ENCODE data around the gene SNX10.
A peak's percentile ranks its signal among the peaks of the same experiment; 100 is the strongest.

The SNX10 gene

GRCh38 chr7:26370011-26370410 lies 78.3 kb downstream of the SNX10 start:
- peaks cover under 1% of the 10 kb centered on the region; the same call in 1 of the 2 replicates for H3K27me3 ChIP-seq (ENCODE audit: control insufficient read depth, insufficient read depth, low read length)
- no peak overlapping the region for H3K27ac ChIP-seq (ENCODE audit: low read depth, low read length)
- peaks cover 8% of the 10 kb centered on the region for H3K4me1 ChIP-seq (ENCODE audit: control insufficient read depth, insufficient read depth, low read length)
- H3K4me3 ChIP-seq (ENCODE audit: low read depth, low read length), result no peak overlapping the region
- H3K9ac ChIP-seq (ENCODE audit: low read depth, low read length), result no peak overlapping the region
- no peaks in the 10 kb centered on the region for H3K36me3 ChIP-seq (ENCODE audit: control insufficient read depth, insufficient read depth, low read length)
- H3K9me3 ChIP-seq (ENCODE audit: control insufficient read depth, insufficient read depth, low read length), result no peaks in the 10 kb centered on the region

- H3K4me3 ChIP-seq (ENCODE audit: low read depth, low read length), result no peak overlapping the region
- H3K9ac ChIP-seq (ENCODE audit: low read depth, low read length), result no peak overlapping the region
- H3K9me3 ChIP-seq (ENCODE audit: control insufficient read depth, insufficient read depth, low read length), result no peaks in the 10 kb centered on the region
- no peaks in the 10 kb centered on the region for H3K36me3 ChIP-seq (ENCODE audit: control insufficient read depth, insufficient read depth, low read length)
- H3K27me3 ChIP-seq (ENCODE audit: control insufficient read depth, insufficient read depth, low read length), result peaks cover 6% of the 10 kb centered on the region; the same call in 1 of the 2 replicates
- no peak overlapping the region for H3K27ac ChIP-seq (ENCODE audit: low read depth, low read length)
- H3K4me1 ChIP-seq (ENCODE audit: control insufficient read depth, insufficient read depth, low read length), result peaks cover 17% of the 10 kb centered on the region
These were observed 80.6 kb downstream of the SNX10 start for GRCh38 chr7:26372249-26372648.

- Histone ChIP-seq H3K36me3 (ENCODE audit: control insufficient read depth, insufficient read depth, low read length) (no peaks in the 10 kb centered on the region), H3K4me3 (ENCODE audit: low read depth, low read length) (no peak overlapping the region), H3K9ac (ENCODE audit: low read depth, low read length) (no peak overlapping the region), H3K27ac (ENCODE audit: low read depth, low read length) (no peak overlapping the region), H3K4me1 (ENCODE audit: control insufficient read depth, insufficient read depth, low read length) (peaks cover 22% of the 10 kb centered on the region), H3K9me3 (ENCODE audit: control insufficient read depth, insufficient read depth, low read length) (no peaks in the 10 kb centered on the region), H3K27me3 (ENCODE audit: control insufficient read depth, insufficient read depth, low read length) (peaks cover 10% of the 10 kb centered on the region; the same call in 1 of the 2 replicates)
These were observed 81.0 kb downstream of the SNX10 start for GRCh38 chr7:26372704-26373103.

- Histone ChIP-seq H3K4me3 (ENCODE audit: low read depth, low read length) (peak overlapping the region; percentile 84; the same call in 1 of the 2 replicates), H3K9ac (ENCODE audit: low read depth, low read length) (no peak overlapping the region), H3K9me3 (ENCODE audit: control insufficient read depth, insufficient read depth, low read length) (no peaks in the 10 kb centered on the region), H3K27ac (ENCODE audit: low read depth, low read length) (no peak overlapping the region), H3K36me3 (ENCODE audit: control insufficient read depth, insufficient read depth, low read length) (no peaks in the 10 kb centered on the region), H3K27me3 (ENCODE audit: control insufficient read depth, insufficient read depth, low read length) (peaks cover 13% of the 10 kb centered on the region; the same call in 1 of the 2 replicates), H3K4me1 (ENCODE audit: control insufficient read depth, insufficient read depth, low read length) (peaks cover 22% of the 10 kb centered on the region)
These were observed 83.1 kb downstream of the SNX10 start for GRCh38 chr7:26374647-26375373.

DNA sequence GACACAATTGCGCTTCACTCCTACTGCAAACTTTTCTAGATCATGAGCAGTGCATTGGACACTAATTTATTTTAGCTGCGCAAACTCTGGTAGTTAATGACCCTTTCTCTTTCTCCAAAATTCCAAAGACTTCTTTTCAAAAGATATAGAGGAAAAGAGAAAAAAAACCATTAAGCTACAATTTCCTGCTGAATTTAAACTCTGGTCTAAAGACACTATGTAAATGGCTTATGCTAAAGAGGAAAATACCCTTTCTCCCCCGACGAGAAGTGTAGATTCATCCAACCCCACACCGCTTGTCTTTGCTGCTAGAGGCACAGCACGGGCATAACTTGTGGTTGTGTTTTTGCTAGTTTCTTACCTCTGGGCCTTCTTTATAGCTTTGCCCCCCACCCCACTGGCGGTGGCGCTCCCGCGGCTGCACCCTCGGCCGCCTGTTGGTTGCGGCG lies 84.1 kb downstream of the SNX10 start:
- peaks cover 22% of the 10 kb centered on the region for H3K4me1 ChIP-seq (ENCODE audit: control insufficient read depth, insufficient read depth, low read length)
- peak overlapping the region; percentile 84 for H3K4me3 ChIP-seq (ENCODE audit: low read depth, low read length)
- H3K36me3 ChIP-seq (ENCODE audit: control insufficient read depth, insufficient read depth, low read length), result no peaks in the 10 kb centered on the region
- peak overlapping the region; percentile 40 for H3K27ac ChIP-seq (ENCODE audit: low read depth, low read length)
- H3K9me3 ChIP-seq (ENCODE audit: control insufficient read depth, insufficient read depth, low read length), result no peaks in the 10 kb centered on the region
- H3K27me3 ChIP-seq (ENCODE audit: control insufficient read depth, insufficient read depth, low read length), result peaks cover 13% of the 10 kb centered on the region; the same call in 1 of the 2 replicates
- H3K9ac ChIP-seq (ENCODE audit: low read depth, low read length), result no peak overlapping the region; the same call in none of the 2 replicates

GRCh38 chr7:26376175-26376917 lies 84.7 kb downstream of the SNX10 start:
- Histone ChIP-seq H3K27ac (ENCODE audit: low read depth, low read length) (peak overlapping the region; percentile 46), H3K4me3 (ENCODE audit: low read depth, low read length) (peak overlapping the region; percentile 84), H3K36me3 (ENCODE audit: control insufficient read depth, insufficient read depth, low read length) (no peaks in the 10 kb centered on the region), H3K27me3 (ENCODE audit: control insufficient read depth, insufficient read depth, low read length) (peaks cover 13% of the 10 kb centered on the region; the same call in 1 of the 2 replicates), H3K4me1 (ENCODE audit: control insufficient read depth, insufficient read depth, low read length) (peaks cover 22% of the 10 kb centered on the region), H3K9ac (ENCODE audit: low read depth, low read length) (peak overlapping the region; percentile 71), H3K9me3 (ENCODE audit: control insufficient read depth, insufficient read depth, low read length) (no peaks in the 10 kb centered on the region)

GRCh38 chr7:26378016-26378415 lies 86.4 kb downstream of the SNX10 start:
- H3K9ac ChIP-seq (ENCODE audit: low read depth, low read length), result no peak overlapping the region
- no peaks in the 10 kb centered on the region for H3K9me3 ChIP-seq (ENCODE audit: control insufficient read depth, insufficient read depth, low read length)
- H3K27me3 ChIP-seq (ENCODE audit: control insufficient read depth, insufficient read depth, low read length), result peaks cover 13% of the 10 kb centered on the region; the same call in 1 of the 2 replicates
- H3K27ac ChIP-seq (ENCODE audit: low read depth, low read length), result no peak overlapping the region
- no peaks in the 10 kb centered on the region for H3K36me3 ChIP-seq (ENCODE audit: control insufficient read depth, insufficient read depth, low read length)
- H3K4me3 ChIP-seq (ENCODE audit: low read depth, low read length), result no peak overlapping the region
- peaks cover 22% of the 10 kb centered on the region for H3K4me1 ChIP-seq (ENCODE audit: control insufficient read depth, insufficient read depth, low read length)

GRCh38 chr7:26379711-26380110 lies 88.0 kb downstream of the SNX10 start:
- Histone ChIP-seq H3K4me1 (ENCODE audit: control insufficient read depth, insufficient read depth, low read length) (peaks cover 17% of the 10 kb centered on the region), H3K4me3 (ENCODE audit: low read depth, low read length) (no peak overlapping the region), H3K27ac (ENCODE audit: low read depth, low read length) (no peak overlapping the region), H3K9ac (ENCODE audit: low read depth, low read length) (no peak overlapping the region), H3K36me3 (ENCODE audit: control insufficient read depth, insufficient read depth, low read length) (no peaks in the 10 kb centered on the region), H3K27me3 (ENCODE audit: control insufficient read depth, insufficient read depth, low read length) (peaks cover 13% of the 10 kb centered on the region; the same call in 1 of the 2 replicates), H3K9me3 (ENCODE audit: control insufficient read depth, insufficient read depth, low read length) (no peaks in the 10 kb centered on the region)

DNA sequence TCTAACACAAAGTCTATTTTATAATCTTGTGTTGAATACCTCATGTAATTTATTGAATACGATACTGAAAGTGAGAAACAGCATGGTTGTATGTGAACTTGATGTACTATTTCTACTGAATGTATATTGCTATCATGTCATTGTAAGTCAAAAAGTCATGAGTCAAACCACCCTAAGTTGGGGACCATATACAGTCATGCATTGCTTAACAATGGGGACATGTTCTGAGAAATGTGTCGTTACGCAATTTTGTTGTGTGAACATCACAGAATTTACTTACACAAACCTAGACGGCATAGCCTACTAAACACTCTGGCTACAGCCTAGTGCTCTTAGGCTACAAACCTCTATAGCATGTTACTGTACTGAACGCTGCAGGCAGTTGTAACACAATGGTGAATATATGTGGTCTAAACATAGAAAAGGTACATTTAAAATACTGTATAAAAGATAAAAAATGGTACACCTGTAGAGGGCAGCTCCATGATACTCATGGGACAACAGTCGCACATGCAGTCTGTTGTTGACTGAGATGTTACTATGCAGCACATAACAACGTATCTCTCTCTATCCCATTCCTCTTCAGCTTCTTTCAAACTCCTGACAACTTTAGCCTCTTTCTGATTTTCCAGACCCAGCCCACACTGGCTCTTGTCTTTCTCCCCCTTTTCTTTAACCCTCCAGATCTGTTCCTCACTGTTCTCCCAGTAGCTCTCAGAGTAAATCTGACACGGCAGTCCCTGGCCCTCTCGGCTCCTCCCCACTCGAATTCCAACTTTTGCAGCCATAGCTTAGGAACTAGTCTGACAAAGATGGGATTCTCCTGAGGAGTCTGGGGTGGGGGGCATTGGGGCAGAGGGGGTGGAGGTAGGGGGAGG lies 90.1 kb downstream of the SNX10 start:
- Histone ChIP-seq H3K4me3 (ENCODE audit: low read depth, low read length) (no peak overlapping the region), H3K4me1 (ENCODE audit: control insufficient read depth, insufficient read depth, low read length) (peaks cover 6% of the 10 kb centered on the region; the same call in 1 of the 2 replicates), H3K9ac (ENCODE audit: low read depth, low read length) (no peak overlapping the region), H3K27me3 (ENCODE audit: control insufficient read depth, insufficient read depth, low read length) (peaks cover 8% of the 10 kb centered on the region; the same call in 1 of the 2 replicates), H3K27ac (ENCODE audit: low read depth, low read length) (no peak overlapping the region), H3K9me3 (ENCODE audit: control insufficient read depth, insufficient read depth, low read length) (no peaks in the 10 kb centered on the region), H3K36me3 (ENCODE audit: control insufficient read depth, insufficient read depth, low read length) (no peaks in the 10 kb centered on the region)

DNA sequence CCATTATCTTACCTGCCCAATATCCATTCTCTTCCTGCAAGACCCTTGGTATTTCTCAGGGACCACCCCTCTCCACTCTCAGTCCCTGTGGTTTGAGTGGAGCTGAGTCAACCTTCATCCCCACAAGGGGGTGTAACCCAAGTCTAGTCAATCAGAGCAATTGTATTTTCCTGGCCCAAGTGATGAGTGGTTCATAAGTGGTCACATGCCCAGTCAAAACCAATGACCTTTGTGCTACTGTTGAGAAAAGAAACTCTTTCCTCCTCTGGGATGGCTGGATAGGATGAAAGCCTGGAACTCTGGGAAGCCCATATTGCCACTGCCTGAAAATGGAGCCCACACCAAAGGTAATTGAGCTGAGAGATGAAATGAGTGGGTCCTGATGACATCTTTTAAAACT lies 93.6 kb downstream of the SNX10 start:
- no peak overlapping the region for H3K9ac ChIP-seq (ENCODE audit: low read depth, low read length)
- H3K4me1 ChIP-seq (ENCODE audit: control insufficient read depth, insufficient read depth, low read length), result peaks cover 16% of the 10 kb centered on the region
- no peak overlapping the region for H3K4me3 ChIP-seq (ENCODE audit: low read depth, low read length)
- H3K27me3 ChIP-seq (ENCODE audit: control insufficient read depth, insufficient read depth, low read length), result no peaks in the 10 kb centered on the region
- no peaks in the 10 kb centered on the region for H3K36me3 ChIP-seq (ENCODE audit: control insufficient read depth, insufficient read depth, low read length)
- no peaks in the 10 kb centered on the region for H3K9me3 ChIP-seq (ENCODE audit: control insufficient read depth, insufficient read depth, low read length)
- no peak overlapping the region for H3K27ac ChIP-seq (ENCODE audit: low read depth, low read length)

Data from HUES48 (cell line).